Kidney epithelial cell (primary cell): Measurements from ENCODE around the gene XPC. TPM values are rescaled to one million over a fixed set of nuclear protein-coding genes. Genes with fewer than 3 reads are reported as not detected.

Experiments used
- DNase-seq: peaks from one replicate; pipeline ENCODE4 v3.0.0-alpha.2; 2010; ENCODE audit warnings: low read depth
- H3K27me3 ChIP-seq: 2 replicates; pipeline ENCODE4 v1.6.0; 2011; ENCODE audit warnings: low read length; ENCODE audit not compliant: control insufficient read depth, insufficient read depth
- H3K36me3 ChIP-seq: 2 replicates; pipeline ENCODE4 v1.5.1; 2011; ENCODE audit warnings: low read length; ENCODE audit not compliant: control insufficient read depth, insufficient read depth
- H3K4me3 ChIP-seq: 2 replicates; pipeline ENCODE4 v1.5.1; 2011; ENCODE audit warnings: low read depth, mild to moderate bottlenecking, control low read depth, low read length
- total RNA-seq: library from RNA; depleted of rRNA; stranded (reverse); fragments of >200 nt; gene quantifications from 2 replicates; pipeline ENCODE4 v1.2.3, GENCODE V29; 2015
- TF ChIP-seq, protein P1 (sequence below): IDR thresholded peaks from 2 replicates; pipeline ENCODE4 v1.5.1; 2011; ENCODE audit warnings: mild to moderate bottlenecking, moderate library complexity, low read length, control low read depth, inconsistent platforms; ENCODE audit not compliant: insufficient read depth, poor library complexity, severe bottlenecking

The XPC gene
- total RNA-seq, 1 donor from 2014 or later, result 34.9 TPM

- Histone ChIP-seq H3K36me3 (no peaks in the 10 kb centered on the region), H3K4me3 (no peak overlapping the region), H3K27me3 (no peaks in the 10 kb centered on the region)
- DNase-seq, result no peak
- TF ChIP-seq, protein P1, sequence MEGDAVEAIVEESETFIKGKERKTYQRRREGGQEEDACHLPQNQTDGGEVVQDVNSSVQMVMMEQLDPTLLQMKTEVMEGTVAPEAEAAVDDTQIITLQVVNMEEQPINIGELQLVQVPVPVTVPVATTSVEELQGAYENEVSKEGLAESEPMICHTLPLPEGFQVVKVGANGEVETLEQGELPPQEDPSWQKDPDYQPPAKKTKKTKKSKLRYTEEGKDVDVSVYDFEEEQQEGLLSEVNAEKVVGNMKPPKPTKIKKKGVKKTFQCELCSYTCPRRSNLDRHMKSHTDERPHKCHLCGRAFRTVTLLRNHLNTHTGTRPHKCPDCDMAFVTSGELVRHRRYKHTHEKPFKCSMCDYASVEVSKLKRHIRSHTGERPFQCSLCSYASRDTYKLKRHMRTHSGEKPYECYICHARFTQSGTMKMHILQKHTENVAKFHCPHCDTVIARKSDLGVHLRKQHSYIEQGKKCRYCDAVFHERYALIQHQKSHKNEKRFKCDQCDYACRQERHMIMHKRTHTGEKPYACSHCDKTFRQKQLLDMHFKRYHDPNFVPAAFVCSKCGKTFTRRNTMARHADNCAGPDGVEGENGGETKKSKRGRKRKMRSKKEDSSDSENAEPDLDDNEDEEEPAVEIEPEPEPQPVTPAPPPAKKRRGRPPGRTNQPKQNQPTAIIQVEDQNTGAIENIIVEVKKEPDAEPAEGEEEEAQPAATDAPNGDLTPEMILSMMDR, result no peak
Observed at GRCh38 chr3:14199641-14200040, 21.2 kb upstream of the XPC start.

GRCh38 chr3:14194865-14195264 lies 16.5 kb upstream of the XPC start:
- no peak overlapping the region for H3K4me3 ChIP-seq
- TF ChIP-seq, protein P1, result no peak
- no peak for DNase-seq
- no peaks in the 10 kb centered on the region for H3K36me3 ChIP-seq
- H3K27me3 ChIP-seq, result no peaks in the 10 kb centered on the region

DNA sequence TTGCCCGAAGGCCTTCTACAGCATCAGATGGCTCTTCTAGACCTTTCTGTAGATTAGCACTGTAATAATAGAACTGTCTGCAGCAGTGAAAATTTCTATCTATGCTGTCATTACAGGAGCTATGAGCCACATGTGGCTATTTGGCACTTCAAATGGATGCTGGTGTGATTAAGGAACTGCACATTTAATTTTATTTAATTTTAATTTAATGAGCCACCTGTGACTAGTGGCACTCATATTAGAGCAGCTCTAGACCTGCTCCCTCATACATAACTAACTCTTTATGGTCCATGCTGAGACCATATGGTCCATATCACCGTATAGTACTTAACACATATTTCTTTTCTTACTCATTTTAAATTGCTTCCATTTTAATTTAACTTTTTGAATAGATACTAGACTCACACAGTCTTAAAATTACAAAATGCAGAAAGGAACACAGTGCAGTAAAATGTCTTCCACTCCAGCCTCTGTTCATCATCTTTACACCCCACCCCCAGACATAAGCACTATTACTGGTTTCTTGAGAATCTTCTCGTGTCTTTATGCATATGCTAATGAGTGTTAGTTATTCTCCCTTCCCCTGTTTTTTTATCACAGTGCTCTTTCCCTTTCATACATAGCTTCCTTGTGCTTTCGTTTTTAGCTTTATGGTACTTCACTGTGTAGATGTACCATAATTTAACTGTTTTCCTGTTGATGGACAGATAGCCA lies 9.8 kb upstream of the XPC start:
- no peaks in the 10 kb centered on the region for H3K27me3 ChIP-seq
- H3K36me3 ChIP-seq, result no peaks in the 10 kb centered on the region
- TF ChIP-seq, protein P1, result no peak
- no peak for DNase-seq
- H3K4me3 ChIP-seq, result no peak overlapping the region

GRCh38 chr3:14186854-14187458 lies 8.6 kb upstream of the XPC start:
- no peaks in the 10 kb centered on the region for H3K36me3 ChIP-seq
- DNase-seq, result no peak
- no peak overlapping the region for H3K4me3 ChIP-seq
- TF ChIP-seq, protein P1, result no peak
- no peaks in the 10 kb centered on the region for H3K27me3 ChIP-seq

DNA sequence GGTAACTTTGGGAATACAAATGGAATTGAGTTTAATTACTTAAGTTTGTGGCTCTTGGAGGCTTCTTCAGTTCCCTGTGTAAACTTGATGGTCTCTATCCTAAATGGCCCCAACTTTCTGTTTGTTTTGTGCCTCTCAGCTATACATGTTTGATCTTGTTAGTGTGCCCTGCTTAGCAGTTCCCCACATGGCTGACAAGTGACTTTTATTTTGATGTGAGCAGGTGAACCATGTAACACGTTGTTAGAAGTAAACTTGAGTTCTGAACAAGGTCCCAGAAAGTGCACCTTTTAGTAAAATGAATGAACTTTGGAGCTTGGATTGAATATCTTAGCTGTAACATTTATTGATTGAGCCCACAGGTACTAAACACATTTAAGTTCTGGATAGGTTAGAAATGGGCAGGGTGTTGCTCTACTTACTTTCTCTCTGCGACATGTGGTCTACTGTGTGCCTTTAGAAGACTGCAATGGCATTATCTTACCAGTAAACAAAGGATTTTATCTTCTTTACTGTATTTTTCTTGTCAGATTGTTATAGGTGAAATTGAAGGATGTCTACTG lies 4.7 kb upstream of the XPC start:
- TF ChIP-seq, protein P1, result no peak
- no peak for DNase-seq
- Histone ChIP-seq H3K36me3 (no peaks in the 10 kb centered on the region), H3K27me3 (no peaks in the 10 kb centered on the region), H3K4me3 (no peak overlapping the region)
